Stimulated activated CD4-positive, alpha-beta T cell treated with anti-CD3 and anti-CD28 coated beads, Interleukin-2, amount 100 ng/mL, for 24 hours (primary cell): ENCODE measurements around the gene PRR14L.

Source experiments
- DNase-seq, 2 donors: peaks; one replicate each; pipeline ENCODE4 v3.0.0-alpha.2; 2020

Gene PRR14L

GRCh38 chr22:31637891-31638618, 111.9 kb downstream of the PRR14L start:
- DNase-seq = peak in 1 of 2 donors; percentile 15

GRCh38 chr22:31637447-31637890, 112.5 kb downstream of the PRR14L start:
- DNase-seq = peak in 1 of 2 donors; percentile 17

GRCh38 chr22:31635638-31636306, 114.2 kb downstream of the PRR14L start:
- DNase-seq = peak in 1 of 2 donors; percentile 15

- DNase-seq = peak in 1 of 2 donors; percentile 17
These were observed 118.5 kb downstream of the PRR14L start for GRCh38 chr22:31631436-31631835.
